KOPT-K1 (cell line): ENCODE results near the gene TBC1D17.

Experiments
- H3K27ac ChIP-seq: fragments of 200-600 bp; sonication (generic); 2 replicates; pipeline ENCODE4 v1.5.1; 2016; ENCODE audit warnings: antibody characterized with exemption, mild to moderate bottlenecking, low read depth, low read length; ENCODE audit not compliant: poor library complexity, severe bottlenecking
- H3K36me3 ChIP-seq: fragments of 200-600 bp; sonication (generic); 2 replicates; pipeline ENCODE4 v1.5.1; 2017; ENCODE audit warnings: antibody characterized with exemption, mild to moderate bottlenecking, low read length, moderate library complexity; ENCODE audit not compliant: insufficient read depth
- H3K9me3 ChIP-seq: fragments of 200-600 bp; sonication (generic); 2 replicates; pipeline ENCODE4 v1.5.1; 2017; ENCODE audit warnings: antibody characterized with exemption, low read length, mild to moderate bottlenecking; ENCODE audit not compliant: insufficient read depth, poor library complexity, severe bottlenecking

The TBC1D17 gene

DNA sequence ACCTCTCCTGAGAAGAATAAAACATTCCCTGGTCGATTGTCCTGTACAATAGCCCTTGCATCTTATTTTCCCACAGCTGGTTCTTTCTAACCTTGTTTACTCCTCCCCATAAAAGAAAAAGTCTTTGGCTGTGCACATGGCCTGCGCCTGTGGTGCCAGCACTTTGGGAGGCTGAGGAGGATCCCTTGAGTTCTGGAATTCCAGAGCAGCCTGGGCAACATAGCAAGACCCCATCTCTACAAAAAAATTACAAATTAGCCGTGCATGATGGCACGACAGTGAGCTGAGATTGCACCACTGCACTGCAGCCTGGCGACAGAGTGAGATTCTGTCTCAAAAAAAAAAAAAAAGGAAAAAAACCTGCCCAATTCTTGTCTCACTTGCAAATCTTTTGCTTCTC, 59.0 kb downstream of the TBC1D17 start:
- Histone ChIP-seq H3K36me3 (no peaks in the 10 kb centered on the region), H3K9me3 (no peaks in the 10 kb centered on the region), H3K27ac (no peak overlapping the region)

DNA sequence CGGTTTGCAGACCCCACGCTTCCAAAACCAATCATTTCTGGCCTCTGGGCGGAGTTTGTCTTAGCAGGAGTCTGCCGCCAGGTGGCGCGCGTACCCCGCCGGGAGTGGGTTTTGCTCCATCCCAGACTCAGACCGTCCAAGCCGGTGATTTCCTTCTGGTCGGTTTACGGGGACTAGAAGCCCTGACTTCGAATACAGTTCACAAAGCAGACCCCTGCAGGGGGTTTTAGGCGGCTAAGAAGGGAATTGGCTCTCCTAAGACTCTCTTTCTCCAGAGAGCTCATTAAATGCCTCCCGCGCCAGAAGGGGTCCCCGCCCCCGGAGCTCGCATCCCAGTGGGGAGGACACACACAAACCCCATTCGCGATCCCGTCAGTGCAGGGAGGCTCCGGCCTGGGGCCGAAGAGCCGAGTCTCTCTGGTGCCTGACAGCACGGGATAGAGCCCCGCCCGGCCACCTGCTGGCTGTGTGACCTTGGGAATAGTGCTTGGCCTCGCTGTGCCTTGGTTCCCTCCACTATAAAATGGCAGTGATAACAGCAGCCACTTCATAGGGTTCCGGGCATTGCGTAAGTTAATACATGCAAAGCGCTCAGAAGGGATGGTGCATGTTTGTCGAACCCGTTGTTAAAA, 60.4 kb downstream of the TBC1D17 start:
- H3K9me3 ChIP-seq, result no peaks in the 10 kb centered on the region
- no peak overlapping the region for H3K27ac ChIP-seq
- H3K36me3 ChIP-seq, result no peaks in the 10 kb centered on the region
